Body of pancreas (tissue), 4 donors: ENCODE measurements around the gene FAM209A.
"Not testable (repeated sequence)": the region's sequence is repeated elsewhere in the genome, so short reads cannot be mapped to it uniquely, and the experiment has no call there.

Experiments
- CTCF ChIP-seq, 7 experiments: fragments of 450-650 bp in 4 of 7; fragments of 200-600 bp in 3 of 7; sonication (generic) in 3 of 7; IDR thresholded peaks; one replicate each; pipeline ENCODE4 v1.5.1; 2016 to 2019; ENCODE audit warnings: antibody characterized with exemption in 7 of 7
- POLR2A ChIP-seq, 3 donors: fragments of 450-650 bp; IDR thresholded peaks; one replicate each; pipeline ENCODE4 v1.6.1; 2016; ENCODE audit warnings: antibody characterized with exemption in 3 of 3, mild to moderate bottlenecking in 2 of 3

DNA sequence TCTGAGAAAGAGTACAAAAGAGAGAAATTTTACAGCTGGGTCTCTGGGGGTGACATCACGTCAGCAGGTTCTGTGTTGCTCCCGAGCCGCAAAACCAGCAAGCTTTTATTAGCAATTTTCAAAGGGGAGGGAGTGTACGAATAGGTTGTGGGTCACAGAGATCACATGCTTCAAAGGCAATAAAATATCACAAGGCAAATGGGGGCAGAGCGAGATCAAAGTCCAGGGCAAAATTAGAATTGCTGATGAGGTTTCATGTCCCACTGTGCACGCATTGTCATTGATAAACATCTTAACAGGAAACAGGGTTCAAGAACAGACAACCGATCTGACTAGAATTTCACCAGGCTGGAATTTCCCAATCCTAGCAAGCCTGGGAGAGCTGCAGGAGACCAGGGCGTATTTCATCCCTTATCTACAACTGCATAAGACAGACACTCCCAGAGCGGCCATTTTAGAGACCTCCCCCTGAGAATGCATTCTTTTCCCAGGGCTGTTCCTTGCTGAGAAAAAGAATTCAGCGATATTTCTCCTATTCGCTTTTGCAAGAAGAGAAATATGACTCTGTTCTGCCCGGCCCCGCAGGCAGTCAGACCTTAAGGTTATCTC, 3.7 kb upstream of the FAM209A start:
- TF ChIP-seq CTCF, POLR2A (IDR thresholded peaks at IDR 0.05): not testable (repeated sequence)
